Measurements from ENCODE around the gene PTN.

- no peak for TF ChIP-seq CTCF (IDR thresholded peaks at IDR 0.05; ENCODE audit: insufficient read depth, low read length)
- TF ChIP-seq POLR2AphosphoS5 (IDR thresholded peaks at IDR 0.05; ENCODE audit: low read depth) = no peak
Observed at GRCh38 chr7:137221467-137221866, 122.1 kb downstream of the PTN start.

Data from HL-60 (cell line).